HepG2 (cell line): ENCODE measurements around the gene MTHFD1L. TPM values are rescaled to one million over a fixed set of nuclear protein-coding genes. Genes with fewer than 3 reads are reported as not detected.

Source experiments
- DMAP1 ChIP-seq: IDR thresholded peaks from 2 replicates; pipeline ENCODE4 v1.6.1; 2016
- DPF2 ChIP-seq: sonication (generic); formaldehyde crosslinking; IDR thresholded peaks from 2 replicates; pipeline ENCODE4 v1.4.0; 2020; ENCODE audit warnings: mild to moderate bottlenecking, low read depth, missing genetic modification reagents, borderline replicate concordance
- KDM4B ChIP-seq: sonication (generic); formaldehyde crosslinking; IDR thresholded peaks from 2 replicates; pipeline ENCODE4 v1.4.0; 2020; ENCODE audit warnings: missing genetic modification reagents
- KLF9 ChIP-seq: IDR thresholded peaks from 2 replicates; pipeline ENCODE4 v1.6.1; 2016; ENCODE audit warnings: low read depth
- MYC ChIP-seq: sonication (generic); formaldehyde crosslinking; IDR thresholded peaks from 2 replicates; pipeline ENCODE4 v1.9.0; 2021; ENCODE audit warnings: missing genetic modification reagents, borderline replicate concordance
- NR2F6 ChIP-seq, 2 experiments: IDR thresholded peaks; 2 replicates each; pipeline ENCODE4 v1.6.1; 2016; ENCODE audit warnings: antibody characterized with exemption in 1 of 2, mild to moderate bottlenecking in 1 of 2
- POGZ ChIP-seq: sonication (generic); formaldehyde crosslinking; IDR thresholded peaks from 2 replicates; pipeline ENCODE4 v1.4.0; 2020; ENCODE audit warnings: mild to moderate bottlenecking, missing genetic modification reagents
- RAD21 ChIP-seq: fragments of 450-650 bp; formaldehyde crosslinking; IDR thresholded peaks from 2 replicates; pipeline ENCODE4 v1.5.0; 2020; ENCODE audit warnings: mild to moderate bottlenecking
- RBM22 ChIP-seq: fragments of 200-400 bp; formaldehyde crosslinking; optimal IDR thresholded peaks from 2 replicates; pipeline ENCODE3; 2017; ENCODE audit warnings: mild to moderate bottlenecking, low read length, moderate library complexity
- RFX5 ChIP-seq: IDR thresholded peaks from 2 replicates; pipeline ENCODE4 v1.6.1; 2011; ENCODE audit warnings: low read depth, low read length, improper control_type of control experiment
- SALL1 ChIP-seq: sonication (generic); formaldehyde crosslinking; IDR thresholded peaks from 2 replicates; pipeline ENCODE4 v1.8.0; 2022; ENCODE audit warnings: mild to moderate bottlenecking, missing genetic modification reagents
- SOX6 ChIP-seq, 2 experiments: fragments of 450-650 bp in 1 of 2; sonication (generic) in 1 of 2; formaldehyde crosslinking in 1 of 2; IDR thresholded peaks; 2 replicates each; pipeline versions ENCODE4 v1.4.0 to v1.6.1; 2017 to 2020; ENCODE audit warnings: antibody characterized with exemption in 1 of 2, mild to moderate bottlenecking in 1 of 2, missing genetic modification reagents in 1 of 2
- SRY ChIP-seq: sonication (generic); formaldehyde crosslinking; IDR thresholded peaks from 2 replicates; pipeline ENCODE4 v1.8.0; 2022; ENCODE audit warnings: mild to moderate bottlenecking, missing genetic modification reagents
- ZKSCAN8 ChIP-seq: IDR thresholded peaks from 2 replicates; pipeline ENCODE4 v1.6.1; 2016; ENCODE audit warnings: borderline replicate concordance, missing genetic modification reagents, missing compliant biosample characterization
- ZNF646 ChIP-seq: sonication (generic); formaldehyde crosslinking; IDR thresholded peaks from 2 replicates; pipeline ENCODE4 v1.9.0; 2021; ENCODE audit warnings: mild to moderate bottlenecking, missing genetic modification reagents
- ZNF878 ChIP-seq: sonication (generic); formaldehyde crosslinking; IDR thresholded peaks from 2 replicates; pipeline ENCODE4 v1.8.1; 2023; ENCODE audit warnings: mild to moderate bottlenecking, missing genetic modification reagents, moderate library complexity
- polyA plus RNA-seq, 8 experiments: library from polyadenylated mRNA; depleted of rRNA in 3 of 8; stranded (reverse) in 7 of 8; unstranded in 1 of 8; fragments of >200 nt; fragmentation: Illumina TruSeq in 4 of 8; extraction: Trizol in 4 of 8; gene quantifications; 2 replicates each; pipeline versions ENCODE4 v1.2.1 to v1.2.3, GENCODE V29; 2011 to 2016; ENCODE audit warnings: low read depth in 4 of 8, missing spikeins in 1 of 8, mixed read lengths in 1 of 8; ENCODE audit not compliant: insufficient read depth in 1 of 8
- total RNA-seq, 5 experiments: library from RNA; depleted of rRNA; stranded (reverse); fragments of >200 nt; fragmentation: Illumina TruSeq; extraction: Trizol; gene quantifications; 2 replicates each; pipeline ENCODE4 v1.2.3, GENCODE V29; 2016; ENCODE audit warnings: low read depth in 1 of 5
- TF ChIP-seq, protein P1 (sequence below): IDR thresholded peaks from 2 replicates; pipeline ENCODE4 v1.6.1; 2016; ENCODE audit warnings: mild to moderate bottlenecking
- TF ChIP-seq, protein P2 (sequence below): IDR thresholded peaks from 2 replicates; pipeline ENCODE4 v1.6.1; 2018; ENCODE audit warnings: missing genetic modification reagents, mild to moderate bottlenecking, missing compliant biosample characterization

The MTHFD1L gene
- total and polyA plus RNA-seq, 2 of the 13 experiments (the other 11 are each of a cell fraction or from before 2014, with no cell fraction given) = 24.0 to 39.6 TPM

GRCh38 chr6:150881911-150882481 is 16.5 kb downstream of the MTHFD1L start (continued):
- TF ChIP-seq ZNF646 (CRISPR knock-in tag) (peak; percentile 70; the same call in 1 of the 2 replicates), NR2F6 (IDR thresholded peaks at IDR 0.05) (no peak; the same call in 1 of the 2 replicates), NR2F6 (CRISPR knock-in tag; IDR thresholded peaks at IDR 0.05) (0 out of 2 replicates have a peak, but pooled peaks have one; percentile 29), DMAP1 (CRISPR knock-in tag) (peak; percentile 46; the same call in 1 of the 2 replicates), RBM22 (peak; percentile 53), ZNF878 (CRISPR knock-in tag) (0 out of 2 replicates have a peak, but pooled peaks have one; percentile 45), KDM4B (CRISPR knock-in tag) (0 out of 2 replicates have a peak, but pooled peaks have one; percentile 20), ZKSCAN8 (peak; percentile 80; the same call in 1 of the 2 replicates), SALL1 (peak; percentile 68), KLF9 (CRISPR knock-in tag) (0 out of 2 replicates have a peak, but pooled peaks have one; percentile 29), SRY (CRISPR knock-in tag) (no peak), DPF2 (peak; percentile 75; the same call in 1 of the 2 replicates), RFX5 (no peak), RAD21 (CRISPR knock-in tag) (no peak), SOX6 (IDR thresholded peaks at IDR 0.05) (no peak), SOX6 (CRISPR knock-in tag; IDR thresholded peaks at IDR 0.05) (peak; percentile 95), POGZ (CRISPR knock-in tag) (peak; percentile 44; the same call in 1 of the 2 replicates), MYC (no peak)
- TF ChIP-seq, protein P1, sequence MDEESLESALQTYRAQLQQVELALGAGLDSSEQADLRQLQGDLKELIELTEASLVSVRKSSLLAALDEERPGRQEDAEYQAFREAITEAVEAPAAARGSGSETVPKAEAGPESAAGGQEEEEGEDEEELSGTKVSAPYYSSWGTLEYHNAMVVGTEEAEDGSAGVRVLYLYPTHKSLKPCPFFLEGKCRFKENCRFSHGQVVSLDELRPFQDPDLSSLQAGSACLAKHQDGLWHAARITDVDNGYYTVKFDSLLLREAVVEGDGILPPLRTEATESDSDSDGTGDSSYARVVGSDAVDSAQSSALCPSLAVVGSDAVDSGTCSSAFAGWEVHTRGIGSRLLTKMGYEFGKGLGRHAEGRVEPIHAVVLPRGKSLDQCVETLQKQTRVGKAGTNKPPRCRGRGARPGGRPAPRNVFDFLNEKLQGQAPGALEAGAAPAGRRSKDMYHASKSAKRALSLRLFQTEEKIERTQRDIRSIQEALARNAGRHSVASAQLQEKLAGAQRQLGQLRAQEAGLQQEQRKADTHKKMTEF (CRISPR knock-in tag) = 0 out of 2 replicates have a peak, but pooled peaks have one; percentile 18
- TF ChIP-seq, protein P2, sequence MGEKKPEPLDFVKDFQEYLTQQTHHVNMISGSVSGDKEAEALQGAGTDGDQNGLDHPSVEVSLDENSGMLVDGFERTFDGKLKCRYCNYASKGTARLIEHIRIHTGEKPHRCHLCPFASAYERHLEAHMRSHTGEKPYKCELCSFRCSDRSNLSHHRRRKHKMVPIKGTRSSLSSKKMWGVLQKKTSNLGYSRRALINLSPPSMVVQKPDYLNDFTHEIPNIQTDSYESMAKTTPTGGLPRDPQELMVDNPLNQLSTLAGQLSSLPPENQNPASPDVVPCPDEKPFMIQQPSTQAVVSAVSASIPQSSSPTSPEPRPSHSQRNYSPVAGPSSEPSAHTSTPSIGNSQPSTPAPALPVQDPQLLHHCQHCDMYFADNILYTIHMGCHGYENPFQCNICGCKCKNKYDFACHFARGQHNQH (CRISPR knock-in tag) = peak; percentile 59; the same call in 1 of the 2 replicates
